Activated naive CD4-positive, alpha-beta T cell treated with anti-CD3 and anti-CD28 coated beads, Interleukin-2, amount 50 U/mL, for 72 hours (primary cell): ENCODE data around the gene GAL3ST1. TPM values are rescaled to one million over a fixed set of nuclear protein-coding genes. Genes with fewer than 3 reads are reported as not detected.
"Not testable (repeated sequence)": the region's sequence is repeated elsewhere in the genome, so short reads cannot be mapped to it uniquely, and the experiment has no call there.

ENCODE experiments used
- ATAC-seq, 2 donors: fragments of 150-1000 bp; cut with Tn5 transposase; 2 replicates each; pipeline ENCODE4 v1.10.0; 2021; ENCODE audit warnings: mild to moderate bottlenecking in 2 of 2, moderate library complexity in 2 of 2
- DNase-seq, 2 donors: peaks; one replicate each; pipeline ENCODE4 v3.0.0; 2021 to 2022; ENCODE audit warnings: low spot score in 2 of 2
- H3K27ac Mint-ChIP-seq, 2 donors: one replicate each; pipeline ENCODE4 v1.8.0; 2022; ENCODE audit warnings: mild to moderate bottlenecking in 2 of 2, mixed read lengths in 2 of 2
- H3K36me3 Mint-ChIP-seq, 2 donors: one replicate each; pipeline ENCODE4 v1.8.0; 2022; ENCODE audit warnings: mixed read lengths in 2 of 2
- H3K9me3 Mint-ChIP-seq, 2 donors: one replicate each; pipeline ENCODE4 v1.8.0; 2022; ENCODE audit warnings: mixed read lengths in 2 of 2
- total RNA-seq, 2 donors: library from RNA; stranded (reverse); gene quantifications; one replicate each; pipeline ENCODE4 v1.2.3, GENCODE V29; 2022

The GAL3ST1 gene, protein sequence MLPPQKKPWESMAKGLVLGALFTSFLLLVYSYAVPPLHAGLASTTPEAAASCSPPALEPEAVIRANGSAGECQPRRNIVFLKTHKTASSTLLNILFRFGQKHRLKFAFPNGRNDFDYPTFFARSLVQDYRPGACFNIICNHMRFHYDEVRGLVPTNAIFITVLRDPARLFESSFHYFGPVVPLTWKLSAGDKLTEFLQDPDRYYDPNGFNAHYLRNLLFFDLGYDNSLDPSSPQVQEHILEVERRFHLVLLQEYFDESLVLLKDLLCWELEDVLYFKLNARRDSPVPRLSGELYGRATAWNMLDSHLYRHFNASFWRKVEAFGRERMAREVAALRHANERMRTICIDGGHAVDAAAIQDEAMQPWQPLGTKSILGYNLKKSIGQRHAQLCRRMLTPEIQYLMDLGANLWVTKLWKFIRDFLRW
- total RNA-seq: under 1 TPM in 1 of 2 donors, not detected in 1; 0.70 TPM

DNA sequence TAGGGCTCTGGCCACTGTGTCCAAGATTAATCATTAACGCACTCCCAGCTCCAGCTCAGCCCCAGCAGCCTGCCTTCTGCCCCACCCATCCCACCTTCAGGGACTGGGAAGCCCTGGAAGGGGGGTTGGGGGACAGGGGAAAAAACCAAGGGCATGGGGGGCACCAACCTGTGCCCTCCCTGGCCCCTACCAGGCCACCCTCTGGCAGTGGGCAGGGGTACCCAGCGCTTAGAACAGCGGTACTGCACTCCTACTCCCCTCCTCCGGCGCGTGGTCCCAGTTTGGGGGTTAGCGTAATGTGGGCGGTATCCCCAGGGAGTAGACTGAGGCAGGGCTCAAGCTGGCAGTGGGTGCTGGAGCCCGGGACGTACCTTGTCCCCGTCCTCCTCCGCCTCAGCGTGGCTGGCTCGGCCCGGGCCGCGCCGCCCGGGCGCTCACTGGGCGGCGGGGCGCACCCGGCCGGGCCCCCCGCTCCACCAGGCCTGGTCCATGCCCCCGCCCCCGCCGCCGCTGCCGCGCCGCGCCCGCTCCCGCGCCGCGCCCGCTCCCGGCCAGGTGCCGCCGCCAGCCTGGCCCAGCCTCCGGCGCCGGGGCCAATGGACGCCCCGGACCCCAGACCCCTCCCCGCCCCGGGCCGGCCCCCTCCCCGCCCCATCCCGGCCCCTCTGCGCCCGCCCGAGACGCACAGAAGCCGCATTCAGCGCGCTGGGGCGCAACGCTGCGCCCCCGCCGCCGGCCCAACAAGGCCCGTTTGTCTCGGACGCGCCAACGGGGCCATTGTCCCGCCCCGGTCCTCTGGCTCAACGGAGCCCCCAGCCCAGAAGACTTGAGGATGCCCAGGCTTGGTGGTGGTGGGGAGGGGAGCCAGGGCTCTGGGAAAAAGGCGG, at the start of gene GAL3ST1:
Gene GAL3ST1 (minus strand): TSS at position 571 of the 887 bp plus-strand sequence. CDS start 17,273 bp downstream, outside the sequence.
- ATAC-seq (no peak), DNase-seq (no peak)
- Mint-ChIP-seq H3K9me3 (no peaks in the 10 kb centered on the region), H3K27ac (no peak within 1 kb of the TSS), H3K36me3 (peaks cover 0 to 7% of the 10 kb centered on the region in 2 donors)

DNA sequence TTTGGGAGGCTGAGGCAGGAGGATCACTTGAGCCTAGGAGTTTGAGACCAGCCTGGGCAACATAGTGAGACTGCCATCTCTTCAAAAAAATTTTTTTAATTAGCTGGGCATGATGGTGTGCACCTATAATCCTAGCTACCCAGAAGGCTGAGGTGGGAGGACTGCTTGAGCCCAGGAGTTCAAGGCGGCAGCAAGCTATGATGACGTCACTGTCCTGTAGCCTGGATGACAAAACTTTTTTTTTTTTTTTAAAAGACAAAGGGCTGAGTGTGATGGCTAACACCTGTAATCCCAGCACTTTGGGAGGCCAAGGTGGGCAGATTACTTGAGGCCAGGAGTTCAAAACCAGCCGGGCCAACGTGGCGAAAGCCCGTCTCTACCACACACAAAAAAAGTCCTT, 45.4 kb upstream of the GAL3ST1 start:
- not testable (repeated sequence) for H3K36me3 Mint-ChIP-seq, ATAC-seq, H3K9me3 Mint-ChIP-seq, DNase-seq
- peak overlapping the region in 1 of 2 donors; percentile 44 for H3K27ac Mint-ChIP-seq

- no peak overlapping the region for H3K27ac Mint-ChIP-seq
- no peak for ATAC-seq
Measured at GRCh38 chr22:30617819-30618218, 43.4 kb upstream of the GAL3ST1 start.

GRCh38 chr22:30615543-30615954, 41.1 kb upstream of the GAL3ST1 start:
- Mint-ChIP-seq H3K36me3 (no peaks in the 10 kb centered on the region), H3K9me3 (no peaks in the 10 kb centered on the region), H3K27ac (peak overlapping the region in 1 of 2 donors; percentile 5)
- no peak for ATAC-seq
- DNase-seq: no peak

More at GRCh38 chr22:30617819-30618218, 43.4 kb upstream of the GAL3ST1 start:
- Mint-ChIP-seq H3K36me3 (no peaks in the 10 kb centered on the region), H3K9me3 (no peaks in the 10 kb centered on the region)
- no peak for DNase-seq

GRCh38 chr22:30614879-30615278, 40.4 kb upstream of the GAL3ST1 start:
- DNase-seq: no peak
- Mint-ChIP-seq H3K36me3 (no peaks in the 10 kb centered on the region), H3K9me3 (no peaks in the 10 kb centered on the region), H3K27ac (peak overlapping the region in 1 of 2 donors; percentile 79)
- no peak for ATAC-seq

DNA sequence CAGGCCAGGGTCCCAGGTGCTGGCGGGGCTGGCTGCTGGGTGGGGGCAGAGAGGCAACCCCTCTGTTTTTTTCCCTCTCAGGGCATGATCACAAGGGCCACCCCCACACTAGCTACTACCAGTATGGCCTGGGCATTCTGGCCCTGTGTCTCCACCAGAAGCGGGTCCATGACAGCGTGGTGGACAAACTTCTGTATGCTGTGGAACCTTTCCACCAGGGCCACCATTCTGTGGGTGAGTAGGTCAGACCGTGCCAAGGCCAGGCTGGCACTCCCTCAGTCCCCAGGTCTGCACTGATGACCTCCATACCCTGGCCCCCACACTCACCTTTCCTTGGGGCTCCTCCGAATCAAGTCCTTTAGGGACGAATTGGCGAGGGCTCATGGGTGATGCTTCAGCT, 39.8 kb upstream of the GAL3ST1 start:
- H3K36me3 Mint-ChIP-seq: no peaks in the 10 kb centered on the region
- no peak overlapping the region for H3K27ac Mint-ChIP-seq
- ATAC-seq (no peak), DNase-seq (no peak)
- no peaks in the 10 kb centered on the region for H3K9me3 Mint-ChIP-seq

- H3K27ac Mint-ChIP-seq: no peak overlapping the region
- DNase-seq (no peak), ATAC-seq (no peak)
- H3K36me3 Mint-ChIP-seq: no peaks in the 10 kb centered on the region
- no peaks in the 10 kb centered on the region for H3K9me3 Mint-ChIP-seq
Measured at GRCh38 chr22:30612789-30613188, 38.3 kb upstream of the GAL3ST1 start.

DNA sequence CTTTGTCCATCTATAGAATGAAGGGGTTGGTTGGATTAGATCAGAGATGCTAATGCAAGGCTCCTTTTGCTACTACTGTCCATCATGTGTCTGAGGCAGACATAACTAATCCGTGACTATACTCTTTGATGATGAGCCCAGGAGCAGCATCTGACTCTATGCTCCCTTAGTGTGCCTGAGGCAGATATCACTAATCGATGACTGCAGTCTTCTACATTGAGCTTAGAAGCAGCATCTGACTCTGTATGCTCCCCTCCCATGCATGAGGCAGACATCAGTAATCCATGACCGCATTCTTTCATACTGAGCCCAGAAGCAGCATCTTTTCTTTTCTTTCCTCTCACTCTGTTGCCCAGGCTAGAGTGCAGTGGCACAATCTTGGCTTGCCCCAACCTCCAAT, 36.7 kb upstream of the GAL3ST1 start:
- Mint-ChIP-seq H3K36me3 (no peaks in the 10 kb centered on the region), H3K9me3 (no peaks in the 10 kb centered on the region), H3K27ac (no peak overlapping the region)
- DNase-seq (no peak), ATAC-seq (no peak)

GRCh38 chr22:30610299-30610698, 35.8 kb upstream of the GAL3ST1 start:
- ATAC-seq: no peak
- H3K9me3 Mint-ChIP-seq: no peaks in the 10 kb centered on the region
- H3K27ac Mint-ChIP-seq: no peak overlapping the region
- H3K36me3 Mint-ChIP-seq: no peaks in the 10 kb centered on the region
- DNase-seq: no peak

- DNase-seq (peak; percentile 36 to 66), ATAC-seq (peak; percentile 70 to 82)
- peak overlapping the region in 1 of 2 donors; percentile 43 for H3K27ac Mint-ChIP-seq
- no peaks in the 10 kb centered on the region for H3K9me3 Mint-ChIP-seq
- H3K36me3 Mint-ChIP-seq: no peaks in the 10 kb centered on the region
Measured at GRCh38 chr22:30609260-30610185, 35.1 kb upstream of the GAL3ST1 start.

- Mint-ChIP-seq H3K36me3 (no peaks in the 10 kb centered on the region), H3K9me3 (no peaks in the 10 kb centered on the region), H3K27ac (peak overlapping the region in 1 of 2 donors; percentile 54)
- DNase-seq: no peak
- no peak for ATAC-seq
Measured at GRCh38 chr22:30607939-30608338, 33.5 kb upstream of the GAL3ST1 start.

- no peak for DNase-seq
- ATAC-seq: peak in 1 of 2 donors; percentile 14
- Mint-ChIP-seq H3K27ac (peak overlapping the region in 1 of 2 donors; percentile 54), H3K36me3 (no peaks in the 10 kb centered on the region), H3K9me3 (no peaks in the 10 kb centered on the region)
Measured at GRCh38 chr22:30607300-30607930, 33.0 kb upstream of the GAL3ST1 start.

DNA sequence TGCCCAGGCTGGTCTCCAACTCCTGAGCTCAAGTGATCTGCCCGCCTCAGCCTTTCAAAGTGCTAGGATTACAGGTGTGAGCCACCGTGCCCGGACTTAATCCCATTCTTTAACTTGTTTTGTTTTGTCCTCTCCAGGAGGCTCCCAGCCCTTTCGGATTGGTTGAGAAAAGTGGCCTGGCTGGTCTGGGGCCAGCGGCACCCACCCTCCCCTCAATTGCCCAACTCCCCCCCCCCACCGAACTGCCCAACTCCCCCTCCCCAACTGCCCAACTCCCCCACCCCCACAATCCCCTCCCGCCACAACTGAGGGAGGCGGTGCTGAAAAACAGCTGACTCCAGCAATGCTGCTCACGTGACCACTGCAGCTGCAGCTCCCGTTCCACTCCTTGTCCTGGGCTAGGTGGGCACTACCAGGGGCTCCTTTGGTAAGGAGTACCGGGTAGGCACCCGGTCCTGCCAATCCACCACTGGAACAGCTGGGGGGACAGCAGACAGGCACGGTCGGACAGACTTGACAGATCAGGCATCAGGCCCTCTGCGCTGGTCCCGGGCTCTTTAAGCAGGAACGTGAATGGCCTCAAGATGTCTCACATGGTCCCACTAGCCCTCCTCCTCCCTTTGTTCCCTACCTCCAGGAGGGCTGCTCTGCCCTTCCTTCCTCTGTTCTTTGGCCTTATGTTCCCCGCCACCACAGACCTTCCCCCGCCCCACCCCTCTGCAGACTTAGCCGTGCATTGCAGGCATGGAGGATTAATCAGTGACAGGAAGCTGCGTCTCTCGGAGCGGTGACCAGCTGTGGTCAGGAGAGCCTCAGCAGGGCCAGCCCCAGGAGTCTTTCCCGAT, 32.2 kb upstream of the GAL3ST1 start, which contains the start of gene TCN2:
Gene TCN2 (plus strand): TSS at position 720 of the 845 bp plus-strand sequence. CDS start 158 bp downstream, outside the sequence.
- Mint-ChIP-seq H3K36me3 (no peaks in the 10 kb centered on the region), H3K9me3 (no peaks in the 10 kb centered on the region), H3K27ac (peak within 1 kb of the TSS in 1 of 2 donors; percentile 54)
- DNase-seq: peak; percentile 28 to 79
- ATAC-seq: peak; percentile 56 to 90

DNA sequence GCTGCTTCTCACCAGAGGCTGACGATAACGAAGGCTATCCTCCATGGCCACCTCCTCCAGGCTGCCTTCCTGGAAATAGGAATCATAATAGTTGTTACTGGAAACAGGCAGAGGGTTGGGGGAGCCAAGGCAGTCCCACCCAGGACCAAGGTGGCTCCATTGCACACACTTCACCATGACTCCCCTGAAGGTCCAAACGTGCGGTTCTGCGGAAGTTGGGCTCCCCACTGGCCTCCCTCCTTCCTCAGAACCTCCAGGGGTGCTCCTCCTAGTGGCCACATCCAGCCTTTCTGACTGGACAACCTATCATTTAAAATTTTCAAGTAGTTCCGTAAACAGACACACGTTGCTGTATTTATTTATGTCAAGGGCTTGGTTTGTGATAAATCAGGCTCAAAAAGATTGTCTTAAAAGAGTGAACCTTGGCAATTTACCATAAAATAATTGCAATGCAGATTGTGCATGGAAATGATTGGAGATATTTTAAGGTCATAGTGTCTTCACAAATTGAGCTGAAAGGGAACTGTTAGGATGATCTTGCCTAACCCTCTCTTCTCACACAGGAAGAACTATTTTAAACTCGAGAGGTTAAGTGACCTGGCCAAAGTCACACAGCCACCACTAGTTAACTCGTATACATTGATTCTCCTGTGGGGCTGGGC, 31.1 kb upstream of the GAL3ST1 start:
- DNase-seq (peak in 1 of 2 donors; percentile 51), ATAC-seq (peak in 1 of 2 donors; percentile 35)
- Mint-ChIP-seq H3K36me3 (no peaks in the 10 kb centered on the region), H3K9me3 (no peaks in the 10 kb centered on the region), H3K27ac (peak overlapping the region in 1 of 2 donors; percentile 23)
